Epithelial cell of proximal tubule (primary cell): ENCODE measurements around the gene CIP2A. TPM values are rescaled to one million over a fixed set of nuclear protein-coding genes. Genes with fewer than 3 reads are reported as not detected.

ENCODE experiments used
- DNase-seq: peaks from one replicate; pipeline ENCODE4 v3.0.0-alpha.2; 2011; ENCODE audit warnings: low read depth
- H3K4me3 ChIP-seq: 2 replicates; pipeline ENCODE4 v1.5.1; 2011; ENCODE audit warnings: low read depth, mild to moderate bottlenecking, low read length
- CTCF ChIP-seq: conservative IDR thresholded peaks from 2 replicates; pipeline ENCODE4 v1.5.1; 2012; ENCODE audit warnings: low read depth, mild to moderate bottlenecking, low read length
- total RNA-seq: library from RNA; depleted of rRNA; stranded (reverse); fragments of >200 nt; gene quantifications from 2 replicates; pipeline ENCODE4 v1.2.3, GENCODE V29; 2015

Gene CIP2A
- total RNA-seq, 1 donor from 2014 or later: 72.9 TPM

GRCh38 chr3:108565506-108565905 is 23.7 kb downstream of the CIP2A start:
- TF ChIP-seq CTCF: no peak
- H3K4me3 ChIP-seq: no peak overlapping the region
- no peak for DNase-seq

GRCh38 chr3:108564564-108564963 is 24.7 kb downstream of the CIP2A start:
- no peak for TF ChIP-seq CTCF
- H3K4me3 ChIP-seq: no peak overlapping the region
- DNase-seq: no peak

- no peak for DNase-seq
- H3K4me3 ChIP-seq: no peak overlapping the region
- TF ChIP-seq CTCF: no peak
These were observed 26.7 kb downstream of the CIP2A start for GRCh38 chr3:108562565-108562964.

GRCh38 chr3:108555966-108556581 is 33.2 kb downstream of the CIP2A start:
- no peak for DNase-seq
- H3K4me3 ChIP-seq: peak overlapping the region; percentile 36
- no peak for TF ChIP-seq CTCF

GRCh38 chr3:108554913-108555571 is 34.2 kb downstream of the CIP2A start:
- no peak for TF ChIP-seq CTCF
- H3K4me3 ChIP-seq: peak overlapping the region; percentile 36
- DNase-seq: peak; percentile 38

GRCh38 chr3:108554229-108554628 is 35.0 kb downstream of the CIP2A start:
- DNase-seq: no peak
- no peak overlapping the region for H3K4me3 ChIP-seq
- no peak for TF ChIP-seq CTCF
